Astrocyte (in vitro differentiated cells and primary cell): ENCODE data around the gene DNER. TPM values are rescaled to one million over a fixed set of nuclear protein-coding genes. Genes with fewer than 3 reads are reported as not detected.
A peak's percentile ranks its signal among the peaks of the same experiment; 100 is the strongest.

Experiments
- DNase-seq: peaks from one replicate; pipeline ENCODE4 v3.0.0-alpha.2; 2010; ENCODE audit warnings: low read depth
- FAIRE-seq: peaks from 2 replicates; lab custom pipeline; 2011; peaks lifted over from hg19 to GRCh38; lab: Jason Lieb, UNC
- H2AFZ ChIP-seq: 2 replicates; pipeline ENCODE4 v1.6.0; 2012; ENCODE audit warnings: low read depth, low read length, inconsistent platforms
- H3K27ac ChIP-seq: 2 replicates; pipeline ENCODE4 v1.5.1; 2011; ENCODE audit warnings: low read depth, low read length, inconsistent platforms
- H3K27me3 ChIP-seq: 2 replicates; pipeline ENCODE4 v1.6.0; 2011; ENCODE audit warnings: low read length, inconsistent platforms; ENCODE audit not compliant: insufficient read depth
- H3K36me3 ChIP-seq: 2 replicates; pipeline ENCODE4 v1.5.1; 2011; ENCODE audit warnings: low read length, inconsistent platforms; ENCODE audit not compliant: insufficient read depth
- H3K4me1 ChIP-seq: 2 replicates; pipeline ENCODE4 v1.5.1; 2011; ENCODE audit warnings: low read length, inconsistent platforms; ENCODE audit not compliant: insufficient read depth
- H3K4me2 ChIP-seq: 2 replicates; pipeline ENCODE4 v1.6.0; 2012; ENCODE audit warnings: low read length, inconsistent platforms
- H3K4me3 ChIP-seq: 2 replicates; pipeline ENCODE4 v1.5.1; 2011; ENCODE audit warnings: low read depth, mild to moderate bottlenecking, low read length, inconsistent platforms; ENCODE audit not compliant: insufficient read depth
- H3K79me2 ChIP-seq: 2 replicates; pipeline ENCODE4 v1.6.0; 2012; ENCODE audit warnings: mild to moderate bottlenecking, low read length, inconsistent platforms; ENCODE audit not compliant: insufficient read depth
- H3K9ac ChIP-seq: 2 replicates; pipeline ENCODE4 v1.6.0; 2012; ENCODE audit warnings: mild to moderate bottlenecking, low read length, inconsistent platforms
- H3K9me3 ChIP-seq: 2 replicates; pipeline ENCODE4 v1.5.1; 2012; ENCODE audit warnings: low read depth, mild to moderate bottlenecking, low read length, inconsistent platforms; ENCODE audit not compliant: insufficient read depth
- H4K20me1 ChIP-seq: 2 replicates; pipeline ENCODE4 v1.6.0; 2012; ENCODE audit warnings: low read length, inconsistent platforms; ENCODE audit not compliant: insufficient read depth
- H3K27ac Mint-ChIP-seq: one replicate; pipeline ENCODE4 v1.8.0; 2021; ENCODE audit warnings: mild to moderate bottlenecking, mixed read lengths; ENCODE audit not compliant: unreplicated experiment
- H3K27me3 Mint-ChIP-seq: one replicate; pipeline ENCODE4 v1.8.0; 2021; ENCODE audit warnings: low read depth, mixed read lengths; ENCODE audit not compliant: unreplicated experiment
- H3K36me3 Mint-ChIP-seq: one replicate; pipeline ENCODE4 v1.8.0; 2021; ENCODE audit warnings: low read depth, mixed read lengths; ENCODE audit not compliant: unreplicated experiment
- H3K4me1 Mint-ChIP-seq: one replicate; pipeline ENCODE4 v1.8.0; 2021; ENCODE audit warnings: low read depth, mixed read lengths; ENCODE audit not compliant: unreplicated experiment
- H3K4me3 Mint-ChIP-seq: one replicate; pipeline ENCODE4 v1.8.0; 2021; ENCODE audit warnings: mild to moderate bottlenecking, moderate library complexity, mixed read lengths; ENCODE audit not compliant: unreplicated experiment
- H3K9me3 Mint-ChIP-seq: one replicate; pipeline ENCODE4 v1.8.0; 2021; ENCODE audit warnings: mild to moderate bottlenecking, mixed read lengths; ENCODE audit not compliant: unreplicated experiment
- EZH2 ChIP-seq: IDR thresholded peaks from 2 replicates; pipeline ENCODE4 v1.6.1; 2012; ENCODE audit warnings: mild to moderate bottlenecking, low read length, inconsistent platforms; ENCODE audit not compliant: insufficient read depth
- total RNA-seq: library from RNA; stranded (reverse); gene quantifications from 2 replicates; pipeline ENCODE4 v1.2.1, GENCODE V29; 2021
- TF ChIP-seq, protein P1 (sequence below): IDR thresholded peaks from 2 replicates; pipeline ENCODE4 v1.5.1; 2011; ENCODE audit warnings: low read depth, mild to moderate bottlenecking, inconsistent platforms, low read length, moderate library complexity; ENCODE audit not compliant: insufficient read depth

The DNER gene
- total RNA-seq, 1 donor from 2014 or later: 1.0 TPM

DNA sequence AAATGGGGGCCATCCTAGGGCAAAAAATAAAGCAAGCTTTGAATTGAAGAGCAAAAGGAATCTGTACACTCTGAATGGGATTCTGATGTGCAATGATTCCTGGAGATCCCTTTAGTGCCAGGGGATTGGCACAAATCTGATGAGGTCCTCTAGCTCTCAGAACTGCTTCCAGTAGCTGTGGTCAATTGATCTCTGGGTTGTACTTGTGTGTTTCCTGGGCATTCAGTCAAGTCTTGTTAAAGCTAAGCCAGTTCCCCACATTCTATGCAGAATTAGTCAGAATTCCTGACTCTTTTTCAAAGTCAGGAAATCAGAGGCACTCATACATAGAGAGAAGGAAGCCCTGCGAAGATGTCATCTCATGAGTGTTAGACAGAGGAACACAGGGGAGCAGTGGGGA is 161.3 kb downstream of the DNER start:
- TF ChIP-seq, protein P1, sequence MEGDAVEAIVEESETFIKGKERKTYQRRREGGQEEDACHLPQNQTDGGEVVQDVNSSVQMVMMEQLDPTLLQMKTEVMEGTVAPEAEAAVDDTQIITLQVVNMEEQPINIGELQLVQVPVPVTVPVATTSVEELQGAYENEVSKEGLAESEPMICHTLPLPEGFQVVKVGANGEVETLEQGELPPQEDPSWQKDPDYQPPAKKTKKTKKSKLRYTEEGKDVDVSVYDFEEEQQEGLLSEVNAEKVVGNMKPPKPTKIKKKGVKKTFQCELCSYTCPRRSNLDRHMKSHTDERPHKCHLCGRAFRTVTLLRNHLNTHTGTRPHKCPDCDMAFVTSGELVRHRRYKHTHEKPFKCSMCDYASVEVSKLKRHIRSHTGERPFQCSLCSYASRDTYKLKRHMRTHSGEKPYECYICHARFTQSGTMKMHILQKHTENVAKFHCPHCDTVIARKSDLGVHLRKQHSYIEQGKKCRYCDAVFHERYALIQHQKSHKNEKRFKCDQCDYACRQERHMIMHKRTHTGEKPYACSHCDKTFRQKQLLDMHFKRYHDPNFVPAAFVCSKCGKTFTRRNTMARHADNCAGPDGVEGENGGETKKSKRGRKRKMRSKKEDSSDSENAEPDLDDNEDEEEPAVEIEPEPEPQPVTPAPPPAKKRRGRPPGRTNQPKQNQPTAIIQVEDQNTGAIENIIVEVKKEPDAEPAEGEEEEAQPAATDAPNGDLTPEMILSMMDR: no peak
- TF ChIP-seq EZH2: no peak
- H3K9me3 Mint-ChIP-seq: peaks cover 2% of the 10 kb centered on the region
- Histone ChIP-seq H3K36me3 (no peaks in the 10 kb centered on the region), H3K4me1 (no peaks in the 10 kb centered on the region), H3K9ac (no peak overlapping the region), H2AFZ (no peak overlapping the region), H3K27me3 (no peaks in the 10 kb centered on the region), H3K79me2 (no peaks in the 10 kb centered on the region), H3K4me2 (no peak overlapping the region), H3K9me3 (no peaks in the 10 kb centered on the region), H4K20me1 (no peaks in the 10 kb centered on the region), H3K27ac (no peak overlapping the region), H3K4me3 (no peak overlapping the region)
- peaks cover 1% of the 10 kb centered on the region for H3K27me3 Mint-ChIP-seq
- FAIRE-seq (no peak), DNase-seq (peak; percentile 81)
- H3K4me1 Mint-ChIP-seq: no peaks in the 10 kb centered on the region
- H3K36me3 Mint-ChIP-seq: no peaks in the 10 kb centered on the region
- H3K27ac Mint-ChIP-seq: no peak overlapping the region
- no peak overlapping the region for H3K4me3 Mint-ChIP-seq

DNA sequence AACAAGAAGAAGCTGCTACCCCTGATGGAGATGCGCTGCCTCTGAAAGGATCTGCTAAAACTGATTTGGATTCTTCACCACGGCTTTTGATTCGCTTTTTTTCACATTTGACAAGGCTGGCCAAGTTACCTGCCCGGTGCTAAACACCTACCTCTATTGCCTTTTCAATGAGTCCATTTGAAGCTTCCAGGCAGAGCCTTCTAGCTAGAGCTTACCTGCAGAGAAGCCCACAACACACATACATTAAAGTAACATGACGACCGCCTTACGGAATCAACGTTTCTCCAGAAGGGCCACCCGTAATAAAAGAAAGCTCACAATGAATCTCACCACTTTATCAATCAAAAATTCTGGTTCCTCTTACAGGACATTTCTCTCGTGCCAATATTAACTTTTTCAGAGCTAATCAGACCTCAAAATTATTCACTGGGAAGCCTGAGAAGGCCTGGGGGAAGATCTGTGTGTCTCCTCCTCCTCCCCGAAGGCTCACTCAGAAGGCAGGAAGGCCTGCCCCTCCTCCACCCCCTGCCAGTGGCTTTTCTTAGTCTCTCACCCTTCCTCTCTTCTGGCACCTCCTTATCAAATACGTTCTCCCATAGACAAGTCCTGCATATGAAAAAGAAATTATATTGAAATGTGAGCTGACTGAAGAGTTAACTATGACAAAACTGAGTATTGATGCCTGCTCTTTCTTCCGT is 171.0 kb downstream of the DNER start:
- Histone ChIP-seq H3K27ac (no peak overlapping the region), H3K9me3 (no peaks in the 10 kb centered on the region), H3K36me3 (no peaks in the 10 kb centered on the region), H4K20me1 (no peaks in the 10 kb centered on the region), H3K79me2 (no peaks in the 10 kb centered on the region), H2AFZ (no peak overlapping the region), H3K9ac (no peak overlapping the region), H3K27me3 (no peaks in the 10 kb centered on the region), H3K4me2 (no peak overlapping the region), H3K4me1 (peaks cover 5% of the 10 kb centered on the region), H3K4me3 (no peak overlapping the region)
- DNase-seq (no peak), FAIRE-seq (no peak)
- Mint-ChIP-seq H3K4me3 (no peak overlapping the region), H3K36me3 (no peaks in the 10 kb centered on the region), H3K9me3 (no peaks in the 10 kb centered on the region), H3K27me3 (no peaks in the 10 kb centered on the region), H3K4me1 (peaks cover 4% of the 10 kb centered on the region), H3K27ac (no peak overlapping the region)
- TF ChIP-seq, protein P1: no peak
- TF ChIP-seq EZH2: no peak

DNA sequence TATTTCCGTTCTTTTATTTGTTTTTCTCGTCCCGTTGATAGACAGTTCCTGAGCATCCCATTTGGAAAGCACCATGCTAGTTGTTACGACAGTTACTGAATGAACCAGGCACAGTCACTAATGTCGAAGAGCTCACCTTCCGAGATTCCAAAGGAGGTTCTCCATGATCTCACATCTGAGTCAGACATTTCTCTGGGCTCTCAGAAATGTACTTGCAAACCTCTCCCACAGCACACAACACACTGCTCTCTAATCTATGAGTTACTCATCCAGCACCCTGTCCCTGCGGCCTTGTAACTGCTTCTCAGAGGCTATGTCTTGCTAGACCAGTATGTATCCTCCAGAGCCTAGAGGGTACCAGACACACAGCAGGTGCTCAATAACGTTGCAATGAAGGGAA is 174.7 kb downstream of the DNER start:
- no peak overlapping the region for H3K4me3 Mint-ChIP-seq
- H3K4me3 ChIP-seq: no peak overlapping the region
- no peak overlapping the region for H2AFZ ChIP-seq
- no peaks in the 10 kb centered on the region for H4K20me1 ChIP-seq
- no peak overlapping the region for H3K9ac ChIP-seq
- FAIRE-seq (no peak), DNase-seq (peak; percentile 83)
- H3K27me3 ChIP-seq: no peaks in the 10 kb centered on the region
- H3K27ac Mint-ChIP-seq: no peak overlapping the region
- no peaks in the 10 kb centered on the region for H3K79me2 ChIP-seq
- no peaks in the 10 kb centered on the region for H3K36me3 ChIP-seq
- TF ChIP-seq, protein P1: no peak
- TF ChIP-seq EZH2: no peak
- H3K27ac ChIP-seq: no peak overlapping the region
- H3K4me1 ChIP-seq: peaks cover 5% of the 10 kb centered on the region
- H3K4me1 Mint-ChIP-seq: peaks cover 4% of the 10 kb centered on the region
- no peaks in the 10 kb centered on the region for H3K27me3 Mint-ChIP-seq
- H3K36me3 Mint-ChIP-seq: no peaks in the 10 kb centered on the region
- H3K9me3 ChIP-seq: no peaks in the 10 kb centered on the region
- H3K9me3 Mint-ChIP-seq: no peaks in the 10 kb centered on the region
- no peak overlapping the region for H3K4me2 ChIP-seq
